Glomerular endothelial cell (primary cell): ENCODE data around the gene AMER1. TPM values are rescaled to one million over a fixed set of nuclear protein-coding genes. Genes with fewer than 3 reads are reported as not detected.

Experiments used
- DNase-seq: peaks from one replicate; pipeline ENCODE4 v3.0.0-alpha.2; 2011; ENCODE audit warnings: low read depth, low spot score; ENCODE audit errors: extremely low read depth
- total RNA-seq: library from RNA; depleted of rRNA; stranded (reverse); fragments of >200 nt; gene quantifications from 2 replicates; pipeline ENCODE4 v1.2.3, GENCODE V29; 2015

AMER1 gene
- total RNA-seq, 1 donor from 2014 or later: 2.2 TPM

GRCh38 chrX:64186974-64187761 lies 18.3 kb downstream of the AMER1 start:
- no peak for DNase-seq

- no peak for DNase-seq
Observed at GRCh38 chrX:64184396-64184795, 21.1 kb downstream of the AMER1 start.

GRCh38 chrX:64182208-64182607 lies 23.3 kb downstream of the AMER1 start:
- DNase-seq: no peak

DNA sequence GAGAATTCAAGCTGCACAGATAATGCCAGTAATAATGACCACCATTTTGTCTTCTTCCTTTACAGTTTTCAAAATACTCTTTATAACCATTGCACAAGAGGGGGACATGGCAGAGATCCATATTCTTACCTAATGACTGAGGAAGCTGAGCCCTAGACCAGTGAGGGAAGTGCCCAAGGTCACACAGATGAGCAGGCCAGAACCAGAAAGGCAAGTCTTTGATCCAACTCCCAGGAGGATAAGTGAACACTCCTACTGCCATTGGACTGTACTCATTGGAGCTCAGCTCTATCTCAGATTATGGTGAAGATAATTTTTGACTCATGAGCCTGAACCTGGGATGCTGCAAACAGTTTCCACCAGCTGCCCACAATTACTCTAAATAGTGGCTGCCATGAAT lies 28.6 kb downstream of the AMER1 start:
- DNase-seq: no peak

- no peak for DNase-seq
Observed at GRCh38 chrX:64169988-64170387, 35.5 kb downstream of the AMER1 start.

DNA sequence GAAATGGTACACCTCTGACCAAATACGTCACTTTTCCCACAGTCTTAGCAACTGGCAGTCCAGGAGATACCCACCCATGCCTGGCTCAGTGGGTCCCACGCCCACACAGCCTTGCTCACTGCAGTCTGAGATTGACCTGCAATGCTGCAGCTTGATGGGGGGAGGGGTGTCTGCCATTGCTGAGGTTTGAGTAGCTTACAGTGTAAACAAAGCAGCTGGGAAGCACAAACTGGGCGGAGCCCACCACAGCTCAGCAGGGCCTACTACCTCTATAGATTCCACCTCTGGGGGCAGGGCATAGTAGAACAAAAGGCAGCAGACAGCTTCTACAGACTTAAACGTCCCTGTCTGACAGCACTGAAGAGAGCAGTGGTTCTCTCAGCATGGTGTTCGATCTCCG lies 52.7 kb downstream of the AMER1 start:
- DNase-seq: no peak

- no peak for DNase-seq
Observed at GRCh38 chrX:64151911-64152310, 53.6 kb downstream of the AMER1 start.

GRCh38 chrX:64150775-64151174 lies 54.7 kb downstream of the AMER1 start:
- no peak for DNase-seq

Other genes with a start within 250 kb of the AMER1 start
- gene ASB12, start 24.9 kb upstream of the AMER1 start, total RNA-seq: 2.0 TPM in 1 of 2 replicates, not detected in the other
- gene MTMR8, start 189.7 kb upstream of the AMER1 start, total RNA-seq: 0.10 and 0.82 TPM in 2 replicates